GM18867 (cell line): ENCODE results near the gene PTCRA.

ENCODE experiments used
- ATAC-seq: cut with Tn5 transposase; IDR thresholded peaks from one replicate; pipeline ENCODE4 v1.9.1; 2021; ENCODE audit warnings: mild to moderate bottlenecking, moderate library complexity; ENCODE audit not compliant: unreplicated experiment

PTCRA gene

GRCh38 chr6:42970871-42971612, 55.2 kb downstream of the PTCRA start:
- no peak for ATAC-seq

DNA sequence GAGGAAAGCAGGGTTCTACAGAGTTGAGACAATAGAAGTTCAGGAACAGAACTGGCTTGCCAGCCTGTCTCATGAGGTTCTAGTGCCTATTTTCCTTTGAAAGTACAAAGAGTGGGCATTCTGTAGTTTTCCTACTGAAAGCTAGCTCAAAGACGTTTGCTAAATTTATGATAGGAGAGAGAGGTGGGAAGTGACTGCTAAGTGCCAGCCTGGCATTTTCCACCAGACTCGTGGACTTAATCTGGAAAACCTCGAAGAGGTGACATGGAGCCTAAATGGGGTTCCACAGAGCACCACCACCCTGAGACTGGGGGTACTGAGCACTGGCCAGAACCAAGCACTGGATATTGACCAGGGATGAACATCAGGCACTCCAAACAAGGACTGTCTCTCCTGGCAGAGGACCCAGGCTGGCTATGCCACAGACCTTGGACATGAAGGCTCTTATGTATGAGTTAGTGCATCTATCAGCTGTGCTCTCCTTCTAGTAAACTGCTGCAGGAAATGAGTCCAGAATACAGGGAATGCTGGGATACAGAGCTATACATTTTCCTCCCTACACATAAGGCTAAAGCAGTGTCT, 56.0 kb downstream of the PTCRA start:
- no peak for ATAC-seq

DNA sequence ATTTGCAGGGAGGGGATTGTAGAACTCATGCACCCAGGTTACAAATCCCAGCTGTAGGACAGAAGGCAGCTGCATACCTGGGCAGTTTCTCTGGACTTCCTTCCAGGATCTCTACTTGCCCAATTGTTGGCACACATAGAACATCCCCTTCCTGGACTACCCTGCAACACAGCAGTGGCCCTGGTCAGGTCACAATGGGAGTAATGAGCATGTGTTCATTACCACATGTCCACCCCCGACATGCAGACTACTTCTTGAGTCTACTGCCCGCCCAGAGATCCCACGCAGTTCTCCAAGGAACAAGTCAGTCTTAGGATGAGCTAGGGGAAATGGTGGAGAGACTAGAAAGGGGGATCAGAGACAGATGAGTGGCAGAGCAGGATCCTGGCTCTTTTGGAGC, 58.1 kb downstream of the PTCRA start:
- no peak for ATAC-seq

GRCh38 chr6:42974919-42975505, 59.2 kb downstream of the PTCRA start:
- no peak for ATAC-seq
